GM19455 (cell line): ENCODE results near the gene POFUT2.

Experiments used
- ATAC-seq: cut with Tn5 transposase; IDR thresholded peaks from one replicate; pipeline ENCODE4 v1.9.1; 2021; ENCODE audit not compliant: unreplicated experiment

The POFUT2 gene

GRCh38 chr21:45284456-45284741 lies 3.3 kb downstream of the POFUT2 start:
- ATAC-seq: no peak

DNA sequence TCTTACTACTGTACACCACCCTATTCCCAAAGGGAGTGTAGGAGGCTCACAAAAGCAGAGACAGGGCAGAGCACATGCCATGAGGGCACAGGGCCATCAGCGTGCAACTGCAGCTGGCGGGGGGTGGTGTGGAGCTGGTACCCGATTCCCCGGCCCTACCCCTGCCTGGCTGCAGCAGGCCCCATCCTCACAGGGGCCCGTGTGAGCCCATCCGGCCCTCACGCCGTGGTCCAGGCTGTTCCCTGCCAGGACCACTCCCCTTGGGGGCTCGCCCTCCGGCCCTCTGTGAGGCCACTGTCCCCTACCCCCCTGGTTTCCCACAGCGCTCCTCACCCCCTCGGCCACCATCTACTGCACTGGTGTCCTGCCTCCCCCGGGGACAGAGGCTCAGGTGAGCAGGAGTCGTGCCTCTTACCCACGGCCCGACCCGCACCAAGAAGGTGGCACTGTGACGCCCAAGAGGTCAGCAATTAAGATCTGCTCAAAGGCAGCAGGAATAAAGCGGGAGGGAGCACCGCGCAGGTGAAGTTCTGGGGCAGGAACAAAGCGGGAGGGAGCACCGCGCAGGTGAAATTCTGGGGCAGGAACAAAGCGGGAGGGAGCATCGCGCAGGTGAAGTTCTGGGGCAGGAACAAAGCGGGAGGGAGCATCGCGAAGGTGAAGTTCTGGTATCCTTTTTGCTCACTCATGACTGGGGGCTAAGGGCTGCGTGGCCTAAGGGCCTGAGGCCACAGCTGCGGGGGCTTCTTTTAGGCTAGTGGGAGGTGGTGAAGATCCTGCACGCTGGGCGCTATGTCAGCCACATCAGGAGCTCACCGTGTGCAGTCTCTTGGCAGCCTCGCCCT lies 3.9 kb downstream of the POFUT2 start:
- no peak for ATAC-seq

GRCh38 chr21:45283035-45283610 lies 4.6 kb downstream of the POFUT2 start:
- ATAC-seq: no peak

- no peak for ATAC-seq
These were observed 5.2 kb downstream of the POFUT2 start for GRCh38 chr21:45282283-45283034.

DNA sequence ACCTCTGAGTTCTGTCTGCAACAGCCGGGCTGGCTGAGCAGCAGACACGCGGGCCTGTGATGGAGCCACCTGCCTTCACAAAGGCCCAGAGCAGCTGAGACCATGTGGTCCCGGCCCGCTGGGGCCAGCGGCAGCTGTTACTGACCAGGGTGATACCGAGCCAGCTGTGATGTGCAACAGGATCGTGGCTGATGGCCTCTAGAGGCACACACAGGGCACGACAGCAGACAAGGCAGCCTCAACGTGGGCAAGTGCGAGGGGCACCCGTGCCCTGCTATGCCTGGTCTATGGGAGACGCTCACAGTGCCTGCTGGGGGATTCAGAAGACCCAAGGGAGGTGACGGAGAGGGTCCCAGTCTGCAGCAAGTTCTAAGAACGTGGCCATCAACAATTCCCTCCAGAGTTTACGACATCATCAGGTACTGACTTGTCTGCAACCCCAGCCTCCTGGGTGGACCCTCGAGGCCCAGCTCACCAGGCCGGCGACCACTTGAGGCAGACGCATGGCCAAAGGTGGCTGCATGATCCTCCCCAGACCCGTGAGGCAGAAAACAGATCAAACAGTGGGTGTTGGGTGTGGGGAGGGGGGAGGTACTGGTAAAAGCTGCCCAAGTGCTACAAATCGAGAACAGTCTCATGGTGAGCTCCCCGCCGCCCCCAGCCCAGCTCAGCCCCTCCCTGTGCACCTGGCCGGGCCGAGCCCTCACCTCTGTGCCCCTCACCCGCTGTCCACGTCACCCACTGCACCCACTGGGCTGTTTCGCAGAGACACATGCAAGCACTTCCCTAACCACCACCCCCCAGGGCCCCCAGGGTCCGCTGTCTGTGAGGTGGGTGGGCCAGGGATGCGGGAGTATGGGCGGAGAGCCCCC lies 6.0 kb downstream of the POFUT2 start:
- ATAC-seq: no peak

GRCh38 chr21:45280969-45281368 lies 6.7 kb downstream of the POFUT2 start:
- ATAC-seq: no peak

GRCh38 chr21:45280178-45280821 lies 7.4 kb downstream of the POFUT2 start:
- no peak for ATAC-seq

DNA sequence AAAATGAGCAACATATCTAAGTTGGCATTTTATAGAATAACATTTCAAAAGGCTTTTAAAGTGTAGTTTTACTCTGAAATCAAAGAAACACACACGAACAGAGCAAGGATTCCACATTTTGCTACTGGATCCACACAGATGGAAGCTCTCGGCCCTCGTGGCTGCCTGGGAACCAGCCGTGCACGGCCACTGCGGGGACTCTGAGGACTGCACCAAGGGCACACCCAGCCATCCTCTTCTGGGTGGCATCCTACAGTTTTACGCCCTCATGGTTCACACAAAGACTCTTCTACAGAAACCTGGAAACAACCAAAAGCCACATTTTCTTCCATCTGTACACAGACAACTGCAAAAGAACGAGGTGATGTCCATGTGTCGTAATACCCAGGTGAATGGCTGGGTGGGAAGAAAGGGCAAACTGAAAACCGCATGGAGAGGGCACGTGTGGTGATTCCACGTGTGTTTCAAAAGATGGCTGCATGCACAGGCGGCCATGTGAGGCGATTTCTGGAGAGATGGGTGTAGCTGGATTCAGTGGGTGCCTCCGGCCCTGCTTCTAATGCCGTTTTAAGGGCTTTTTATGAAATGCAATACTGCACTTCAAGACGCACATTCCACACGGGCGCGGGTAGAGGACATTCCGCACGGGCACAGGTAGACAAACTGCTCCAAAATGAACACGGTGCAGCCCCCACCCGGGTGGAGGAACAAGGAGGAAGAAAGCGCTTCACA lies 8.1 kb downstream of the POFUT2 start:
- no peak for ATAC-seq

GRCh38 chr21:45278156-45278911 lies 9.4 kb downstream of the POFUT2 start:
- no peak for ATAC-seq

DNA sequence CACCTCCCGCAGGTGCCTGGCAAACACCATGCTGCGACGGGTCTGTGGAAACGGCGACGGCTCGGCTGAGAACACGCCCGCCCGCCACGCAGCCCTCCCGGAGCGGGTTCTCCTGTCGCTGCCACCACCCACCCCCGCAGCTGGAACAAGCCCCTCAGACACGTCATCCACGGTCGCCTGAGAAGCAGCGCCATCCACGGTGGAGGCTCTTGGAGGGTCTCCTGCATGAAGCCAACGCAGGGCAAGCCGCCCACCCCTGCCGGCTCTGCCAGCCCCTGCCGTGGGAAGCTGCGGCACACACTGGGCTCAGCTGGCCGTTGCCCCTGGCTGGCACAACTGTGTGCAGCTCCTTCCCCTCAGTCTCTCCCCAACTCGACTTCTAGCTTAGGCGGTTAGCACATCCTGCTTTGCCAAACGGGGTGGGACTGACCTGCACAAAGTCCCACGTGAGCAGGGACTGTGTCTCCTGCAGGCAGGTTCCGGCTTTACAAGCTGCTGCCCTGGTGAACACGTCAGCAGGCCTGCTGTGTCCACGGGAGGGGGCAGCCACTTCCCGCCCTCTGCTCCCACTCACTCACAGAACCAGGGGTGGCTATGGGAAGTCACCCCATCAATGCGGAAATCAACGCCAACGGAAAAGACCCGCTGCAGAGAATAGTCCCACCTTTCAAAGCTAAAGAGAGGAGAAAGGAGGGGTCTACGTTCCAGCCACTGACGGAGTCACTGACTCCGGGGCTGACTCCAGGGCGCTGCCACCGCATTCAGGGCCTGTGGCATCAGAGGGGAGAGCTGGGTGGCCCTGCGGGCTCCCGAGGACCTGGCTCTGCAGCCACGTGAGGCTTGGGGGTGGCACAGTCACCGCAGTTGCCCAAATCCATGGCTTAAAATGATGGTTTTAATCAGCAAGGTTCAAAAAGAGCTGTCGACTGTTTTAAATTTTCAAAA lies 10.3 kb downstream of the POFUT2 start:
- no peak for ATAC-seq

DNA sequence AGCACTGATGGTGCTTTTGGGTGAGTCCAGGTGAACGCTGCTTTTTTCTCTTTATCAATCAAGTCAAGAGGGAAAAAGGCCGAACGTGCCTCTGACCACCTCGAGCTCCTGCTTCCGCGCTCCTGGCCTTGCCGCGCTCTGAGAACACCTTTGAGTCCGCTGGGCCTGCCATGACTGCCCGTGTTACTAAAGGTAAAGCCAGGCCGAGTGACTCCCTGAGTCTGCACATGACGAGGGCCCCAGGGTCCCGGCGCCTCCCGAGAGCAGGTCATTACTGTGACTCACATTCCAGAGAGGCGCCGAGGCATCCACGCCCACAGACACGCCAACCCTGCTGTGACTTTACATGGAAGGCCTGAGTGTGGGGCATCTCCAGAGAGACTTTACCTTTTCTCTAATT lies 11.1 kb downstream of the POFUT2 start:
- ATAC-seq: no peak

DNA sequence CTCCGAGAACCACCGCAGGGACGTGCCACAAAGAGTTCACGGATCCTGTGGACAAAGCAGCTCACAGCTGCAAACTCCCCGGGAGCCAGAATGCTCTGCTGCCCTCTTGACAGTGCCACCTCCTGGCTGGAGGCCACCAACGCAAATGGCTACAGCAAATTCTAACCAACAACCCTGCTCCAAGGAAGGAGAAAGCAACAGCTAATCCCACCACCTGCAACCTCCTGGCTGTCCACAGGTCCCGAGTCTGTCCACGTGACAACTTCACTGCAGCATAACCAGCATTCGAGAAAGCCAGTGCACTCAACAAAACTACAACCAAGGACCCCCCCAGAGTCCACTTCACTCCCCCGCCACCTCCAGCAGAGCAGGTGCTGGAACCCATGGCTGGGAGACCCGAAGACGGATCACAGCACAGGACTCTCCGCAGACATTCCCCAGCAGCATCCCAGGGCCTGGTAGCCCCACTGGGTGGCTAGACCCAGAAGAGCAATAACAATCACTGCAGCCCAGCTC lies 17.3 kb downstream of the POFUT2 start:
- ATAC-seq: no peak

DNA sequence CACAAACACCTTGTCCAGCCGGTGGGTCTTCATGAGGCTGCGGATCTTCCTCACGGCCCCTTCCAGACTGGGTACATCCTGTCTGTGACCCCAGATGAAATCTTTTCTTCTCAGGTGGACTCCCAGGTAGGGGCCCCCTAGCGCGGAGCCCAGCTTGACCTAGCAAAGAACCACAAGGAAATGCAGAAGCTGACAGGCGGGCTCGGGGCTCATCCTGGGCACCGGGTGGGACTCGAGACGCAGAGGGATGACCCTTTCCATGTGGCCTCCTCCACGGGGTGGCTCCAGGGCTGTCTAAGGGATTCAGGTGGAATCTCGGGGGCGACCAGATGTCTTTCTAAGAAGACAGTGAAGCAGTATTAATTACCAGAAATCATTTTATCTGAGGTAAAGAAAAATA lies 17.8 kb downstream of the POFUT2 start:
- no peak for ATAC-seq

DNA sequence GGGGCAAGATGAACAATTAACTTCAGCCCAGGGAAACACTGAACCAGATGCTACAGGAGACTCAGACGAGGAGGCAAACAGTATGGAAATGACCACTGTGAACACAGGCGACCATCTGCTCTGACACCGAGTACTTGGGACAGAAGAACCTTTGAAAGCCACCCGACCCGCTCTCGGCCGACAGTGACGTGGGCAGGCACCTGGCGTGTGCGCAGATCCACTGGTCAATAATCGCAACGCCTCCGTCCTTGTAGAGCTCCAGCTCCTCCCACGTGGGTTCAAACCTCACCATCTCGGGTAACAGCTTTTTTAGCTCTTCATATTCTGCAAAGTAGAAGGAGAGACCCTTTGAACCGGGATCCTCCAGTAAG lies 20.3 kb downstream of the POFUT2 start:
- no peak for ATAC-seq

GRCh38 chr21:45266518-45267389 lies 20.9 kb downstream of the POFUT2 start:
- no peak for ATAC-seq

DNA sequence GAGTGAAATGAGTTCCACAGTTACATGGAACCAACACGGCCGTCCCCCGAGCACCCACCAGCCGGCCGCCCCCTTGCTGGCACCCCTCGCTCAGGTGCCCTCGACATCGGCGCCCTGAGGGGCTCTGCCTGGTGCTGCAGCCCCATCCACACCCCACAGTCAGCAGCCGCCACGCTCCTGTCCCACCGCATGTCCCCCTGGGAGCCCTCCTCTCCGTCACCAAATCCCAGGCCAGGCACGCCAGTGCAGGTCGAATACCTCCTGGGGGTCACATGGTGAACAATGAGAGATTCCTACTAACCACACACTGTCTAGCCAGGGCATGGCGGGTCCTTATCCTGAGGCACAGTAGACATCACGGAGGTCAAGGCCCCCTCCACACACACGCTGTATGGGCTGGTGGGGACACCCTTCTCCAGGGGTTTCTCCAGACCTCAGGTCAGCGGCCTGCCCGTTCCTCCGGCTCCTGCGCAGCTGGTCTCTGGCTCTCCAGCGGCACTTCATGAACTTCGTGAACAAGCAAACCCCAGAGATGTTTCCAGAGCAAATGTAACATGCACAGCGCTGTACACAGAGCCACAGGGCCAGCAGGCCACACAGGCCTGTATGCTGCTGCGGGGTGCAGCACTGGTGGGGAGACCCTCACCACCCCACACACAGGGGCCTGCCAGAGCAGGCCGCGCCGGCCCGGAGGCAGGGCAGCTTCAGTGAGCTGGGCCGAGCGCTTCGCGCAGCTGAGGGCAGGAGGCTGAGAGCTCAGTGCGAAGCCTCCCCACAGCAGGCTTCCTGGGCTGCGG lies 21.8 kb downstream of the POFUT2 start:
- ATAC-seq: no peak
